SU-DHL-6 (cell line): Measurements from ENCODE around the gene SYTL2.

ENCODE experiments used
- CTCF ChIP-seq: fragments of 200-600 bp; sonication (generic); IDR thresholded peaks from one replicate; pipeline ENCODE4 v1.5.1; 2017; ENCODE audit warnings: antibody characterized with exemption, mild to moderate bottlenecking, low read length, moderate library complexity; ENCODE audit not compliant: insufficient read depth, poor library complexity, severe bottlenecking
- EZH2phosphoT487 ChIP-seq: fragments of 200-600 bp; sonication (generic), shearing (Covaris generic); conservative IDR thresholded peaks from 2 replicates; pipeline ENCODE4 v1.6.1; 2018; ENCODE audit warnings: mild to moderate bottlenecking, antibody characterized with exemption, low read length, moderate library complexity, mixed read lengths

DNA sequence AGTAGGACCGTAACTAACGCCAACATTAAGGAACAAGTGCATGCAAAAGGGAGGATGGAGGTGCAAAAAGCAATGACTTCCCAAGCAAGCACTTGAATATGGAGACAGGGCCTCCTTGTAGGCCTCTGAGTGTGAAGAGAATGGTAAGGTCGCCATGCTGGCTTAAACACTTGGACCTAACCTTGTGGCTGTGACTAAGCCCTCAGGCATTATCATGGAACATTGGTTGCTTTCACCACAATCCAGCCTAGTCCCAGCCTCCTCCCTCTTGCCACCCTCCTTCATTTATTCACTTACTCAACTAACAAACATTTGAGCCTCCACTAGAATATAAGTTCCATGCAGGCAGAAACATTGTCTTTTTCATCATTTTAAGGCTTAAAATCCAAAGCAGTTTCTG lies 11.9 kb upstream of the SYTL2 start:
- TF ChIP-seq CTCF (no peak), EZH2phosphoT487 (no peak)
